ENCODE results near the gene PRKG1. TPM values are rescaled to one million over a fixed set of nuclear protein-coding genes. Genes with fewer than 3 reads are reported as not detected.

Gene PRKG1
- total RNA-seq, 1 experiment from 2014 or later, result 7.4 TPM

- Histone ChIP-seq H3K9ac (ENCODE audit: low read length) (no peak overlapping the region), H3K4me2 (ENCODE audit: low read length) (no peak overlapping the region), H4K20me1 (ENCODE audit: low read length) (no peaks in the 10 kb centered on the region), H3K4me3 (ENCODE audit: low read length) (no peak overlapping the region), H3K9me2 (replicated peaks; ENCODE audit: low read length) (no peaks in the 10 kb centered on the region), H3K4me1 (ENCODE audit: insufficient read depth, low read length) (no peaks in the 10 kb centered on the region), H3F3A (ENCODE audit: low read length, unreplicated experiment) (no peaks in the 10 kb centered on the region), H3K27me3 (ENCODE audit: low read length) (0 out of 2 replicates have a peak, but pooled peaks cover 6% of the 10 kb centered on the region), H2AFZ (ENCODE audit: low read length) (no peak overlapping the region), H3K27ac (ENCODE audit: low read length) (no peak overlapping the region), H3K36me3 (ENCODE audit: low read depth, low read length) (no peaks in the 10 kb centered on the region), H3K9me3 (ENCODE audit: low read length) (no peaks in the 10 kb centered on the region), H3K79me2 (ENCODE audit: low read length) (no peaks in the 10 kb centered on the region)
- DNase-seq (no peak), ATAC-seq (no peak)
- ChIA-PET CTCF (no interaction called here), POLR2A (ENCODE audit: unreplicated experiment) (no interaction called here)
- intact Hi-C loops (cut with micrococcal nuclease), result loop anchor here (5.0 kb wide), 1 partner anchor 1058 kb away; no protein-coding TSS in a partner anchor
- no TSS peak for BruUV-seq (replicated peaks)
- no peak for TF ChIP-seq EZH2phosphoT487 (IDR thresholded peaks at IDR 0.05; ENCODE audit: borderline replicate concordance, low read length)
- no peak for TF ChIP-seq EZH2 (IDR thresholded peaks at IDR 0.05; ENCODE audit: low read length, unreplicated experiment)
- no peak for TF ChIP-seq CTCF (conservative IDR thresholded peaks at IDR 0.05; ENCODE audit: low read depth, low read length)
Measured at GRCh38 chr10:51034769-51035168, 39.5 kb upstream of the PRKG1 start.

- BruUV-seq (replicated peaks), result no TSS peak
- Histone ChIP-seq H3F3A (ENCODE audit: low read length, unreplicated experiment) (no peaks in the 10 kb centered on the region), H3K9ac (ENCODE audit: low read length) (no peak overlapping the region), H3K79me2 (ENCODE audit: low read length) (no peaks in the 10 kb centered on the region), H2AFZ (ENCODE audit: low read length) (no peak overlapping the region), H3K27ac (ENCODE audit: low read length) (no peak overlapping the region), H3K36me3 (ENCODE audit: low read depth, low read length) (no peaks in the 10 kb centered on the region), H4K20me1 (ENCODE audit: low read length) (no peaks in the 10 kb centered on the region), H3K4me2 (ENCODE audit: low read length) (no peak overlapping the region), H3K4me3 (ENCODE audit: low read length) (no peak overlapping the region), H3K9me3 (ENCODE audit: low read length) (no peaks in the 10 kb centered on the region), H3K27me3 (ENCODE audit: low read length) (0 out of 2 replicates have a peak, but pooled peaks cover 6% of the 10 kb centered on the region), H3K9me2 (replicated peaks; ENCODE audit: low read length) (no peaks in the 10 kb centered on the region), H3K4me1 (ENCODE audit: insufficient read depth, low read length) (no peaks in the 10 kb centered on the region)
- intact Hi-C loops (cut with micrococcal nuclease), result loop anchor here (5.0 kb wide), 1 partner anchor 1057 kb away; no protein-coding TSS in a partner anchor
- DNase-seq (no peak), ATAC-seq (no peak)
- ChIA-PET CTCF (no interaction called here), POLR2A (ENCODE audit: unreplicated experiment) (no interaction called here)
- TF ChIP-seq EZH2 (IDR thresholded peaks at IDR 0.05; ENCODE audit: low read length, unreplicated experiment), result no peak
- no peak for TF ChIP-seq EZH2phosphoT487 (IDR thresholded peaks at IDR 0.05; ENCODE audit: borderline replicate concordance, low read length)
- no peak for TF ChIP-seq CTCF (conservative IDR thresholded peaks at IDR 0.05; ENCODE audit: low read depth, low read length)
Measured at GRCh38 chr10:51035344-51035743, 38.9 kb upstream of the PRKG1 start.

GRCh38 chr10:51045871-51046270 is 28.4 kb upstream of the PRKG1 start:
- intact Hi-C loops (cut with micrococcal nuclease), result loop anchor here (5.0 kb wide), 1 partner anchor 254 kb away; no protein-coding TSS in a partner anchor
- no peak overlapping the region for H2AFZ ChIP-seq (ENCODE audit: low read length)
- DNase-seq (no peak), ATAC-seq (no peak)
- peaks cover 23% of the 10 kb centered on the region; the same call in 1 of the 2 replicates for H3K27me3 ChIP-seq (ENCODE audit: low read length)
- ChIA-PET POLR2A (ENCODE audit: unreplicated experiment) (no interaction called here), CTCF (no interaction called here)
- H3K27ac ChIP-seq (ENCODE audit: low read length), result no peak overlapping the region
- no peak overlapping the region for H3K9ac ChIP-seq (ENCODE audit: low read length)
- TF ChIP-seq CTCF (conservative IDR thresholded peaks at IDR 0.05; ENCODE audit: low read depth, low read length) (no peak), EZH2 (IDR thresholded peaks at IDR 0.05; ENCODE audit: low read length, unreplicated experiment) (no peak), EZH2phosphoT487 (IDR thresholded peaks at IDR 0.05; ENCODE audit: borderline replicate concordance, low read length) (no peak)
- H3K4me2 ChIP-seq (ENCODE audit: low read length), result no peak overlapping the region
- H3K4me3 ChIP-seq (ENCODE audit: low read length), result no peak overlapping the region
- no peaks in the 10 kb centered on the region for H4K20me1 ChIP-seq (ENCODE audit: low read length)
- H3F3A ChIP-seq (ENCODE audit: low read length, unreplicated experiment), result no peaks in the 10 kb centered on the region
- BruUV-seq (replicated peaks), result no TSS peak
- H3K4me1 ChIP-seq (ENCODE audit: insufficient read depth, low read length), result no peaks in the 10 kb centered on the region
- H3K9me2 ChIP-seq (replicated peaks; ENCODE audit: low read length), result no peaks in the 10 kb centered on the region
- H3K36me3 ChIP-seq (ENCODE audit: low read depth, low read length), result no peaks in the 10 kb centered on the region
- H3K9me3 ChIP-seq (ENCODE audit: low read length), result no peaks in the 10 kb centered on the region
- H3K79me2 ChIP-seq (ENCODE audit: low read length), result no peaks in the 10 kb centered on the region
